C4-2B (cell line): ENCODE results near the gene STAMBPL1.

ENCODE experiments used
- CTCF ChIP-seq: fragments of 450-650 bp; conservative IDR thresholded peaks from 2 replicates; pipeline ENCODE4 v1.5.1; 2017; ENCODE audit warnings: mild to moderate bottlenecking
- ZFX ChIP-seq: fragments of 450-650 bp; IDR thresholded peaks from 2 replicates; pipeline ENCODE4 v1.6.1; 2017

GRCh38 chr10:88963318-88963717, 83.3 kb downstream of the STAMBPL1 start:
- TF ChIP-seq CTCF (peak; percentile 2; the same call in 1 of the 2 replicates), ZFX (no peak)
